Heart left ventricle (tissue), 16 donors: ENCODE results near the gene PEAK3. TPM values are rescaled to one million over a fixed set of nuclear protein-coding genes. Genes with fewer than 3 reads are reported as not detected.
A peak's percentile ranks its signal among the peaks of the same experiment; 100 is the strongest.

Source experiments
- ATAC-seq, 4 donors: fragments of 200-7000 bp; cut with Tn5 transposase; one replicate each; pipeline ENCODE4 v1.9.1; 2020 to 2022; ENCODE audit warnings: moderate library complexity in 4 of 4, mild to moderate bottlenecking in 3 of 4, moderate number of reproducible peaks in 1 of 4
- DNase-seq, 5 donors: peaks; one replicate each; pipeline ENCODE4 v3.0.0-alpha.2; 2020
- H3K27ac ChIP-seq, 12 donors: fragments of 200-600 bp; sonication (generic) in 4 of 12; one replicate each; pipeline versions ENCODE4 v1.5.0 to v1.8.0; 2016 to 2022; ENCODE audit warnings: mild to moderate bottlenecking in 2 of 12
- H3K27me3 ChIP-seq, 9 donors: fragments of 200-600 bp; sonication (generic) in 2 of 9; one replicate each; pipeline versions ENCODE4 v1.5.1 to v1.8.0; 2016 to 2022; ENCODE audit warnings: mild to moderate bottlenecking in 3 of 9
- H3K36me3 ChIP-seq, 9 donors: fragments of 200-600 bp; sonication (generic) in 2 of 9; one replicate each; pipeline versions ENCODE4 v1.5.0 to v1.8.0; 2018 to 2022; ENCODE audit warnings: mild to moderate bottlenecking in 2 of 9
- H3K4me1 ChIP-seq, 12 donors: fragments of 200-600 bp; sonication (generic) in 4 of 12; one replicate each; pipeline versions ENCODE4 v1.5.0 to v1.8.0; 2016 to 2022; ENCODE audit warnings: mild to moderate bottlenecking in 3 of 12
- H3K4me3 ChIP-seq, 12 donors: fragments of 200-600 bp; sonication (generic) in 4 of 12; one replicate each; pipeline versions ENCODE4 v1.5.0 to v1.8.0; 2017 to 2022; ENCODE audit warnings: mild to moderate bottlenecking in 9 of 12, moderate library complexity in 4 of 12
- H3K9me3 ChIP-seq, 12 donors: fragments of 200-600 bp; sonication (generic) in 4 of 12; one replicate each; pipeline versions ENCODE4 v1.5.0 to v1.8.0; 2016 to 2022; ENCODE audit warnings: mild to moderate bottlenecking in 1 of 12
- CTCF ChIP-seq, 12 donors: fragments of 200-600 bp; sonication (generic) in 4 of 12; IDR thresholded peaks; one replicate each; pipeline versions ENCODE4 v1.5.0 to v1.8.0; 2018 to 2022; ENCODE audit warnings: antibody characterized with exemption in 12 of 12, mild to moderate bottlenecking in 5 of 12
- POLR2A ChIP-seq, 2 donors: fragments of 450-650 bp; IDR thresholded peaks; one replicate each; pipeline ENCODE4 v1.6.1; 2017; ENCODE audit warnings: antibody characterized with exemption in 2 of 2, mild to moderate bottlenecking in 2 of 2, moderate library complexity in 2 of 2
- WGBS, 4 donors: extraction: QIAGEN DNeasy Blood & Tissue Kit in 2 of 4; methylation state at CpG; one replicate each; pipeline versions ENCODE4 v1.1.5 to v1.1.7; 2013 to 2018; 5-methylcytosine and 5-hydroxymethylcytosine counted together
- intact Hi-C, 10 donors: fragments of 100-400 bp; cut with DNase I; formaldehyde crosslinking; loops; one replicate each; pipeline versions ENCODE4 v1.11.1 to v1.14.2; 2022
- polyA plus RNA-seq, 2 donors: library from polyadenylated mRNA; stranded (reverse); fragments of 200-250 nt; gene quantifications; one replicate each; pipeline ENCODE4 v1.2.3, GENCODE V29; 2013
- total RNA-seq, 9 donors: library from RNA; depleted of rRNA in 2 of 9; stranded (reverse); fragments of >200 nt in 2 of 9; fragmentation: NEBNext Ultra II Directional in 3 of 9; extraction: Animal tissue kit (Norgen Biotek cat#: 25700) in 3 of 9; gene quantifications; one replicate each; pipeline versions ENCODE4 v1.1.0 to v1.2.4, GENCODE V29; 2016 to 2023
- donor health status: ischemic (EF 13 %, LVEDD 7.1; RV severe dilation, severe dysfunction).
- donor health status: healthy with polysubstance abuse.
- donor health status: DM: no; HTN: yes; CAD: no.
- donor health status: DM: no; HTN: no; CAD: no.
- donor health status: ischemic (EF 25% LVEDD 6.9; RV normal size, moderate dysfunction).
- donor health status: ischemic (EF 25% LVEDD 5.7; RV mildly dilated, moderate dysfunction).
- donor health status: healthy.
- donor health status: DM: yes; HTN: yes; CAD: no.
- donor health status: ischemic (EF 35%, LVEDD 5.7; RV mildly dilated, moderate dysfunction).
- donor health status: nonischemic (EF 11% LVEDD 7.7; RV severe dilation, severe dysfunction).
- donor health status: DM: yes; HTN: yes; CAD: no.
- donor health status: PGD.
- donor health status: ischemic (EF 29% LVEDD 5.4; RV normal size, mild dysfunction).
- donor health status: nonischemic (EF 23%, LVEDD 6.1; RV moderate dilation, normal function).

Gene PEAK3
- total and polyA plus RNA-seq, 11 donors = 0.11 to 1.6 (median 0.27) TPM

GRCh38 chr19:2249010-2249866, 32.7 kb downstream of the PEAK3 start, which contains the start of gene AMH:
AMH (plus strand) TSS chr19:2249323; CDS start chr19:2249333, 10 bp downstream.
- WGBS, 4 donors = 72 to 78% (median 76%) methylated on average over 15 to 27 of the region's 27 CpGs
- Histone ChIP-seq H3K27ac (no peak within 1 kb of the TSS), H3K4me3 (no peak within 1 kb of the TSS), H3K27me3 (peaks cover 33 to 53% (median 45%) of the 10 kb centered on the region in 9 donors), H3K36me3 (peaks cover 3 to 45% (median 35%) of the 10 kb centered on the region in 9 donors), H3K9me3 (no peaks in the 10 kb centered on the region), H3K4me1 (peaks cover 0 to 56% (median 36%) of the 10 kb centered on the region in 12 donors)
- peak in 1 of 4 donors; percentile 5 for ATAC-seq
- peak in 1 of 5 donors; percentile 57 for DNase-seq
- intact Hi-C loops = no loop called here
- TF ChIP-seq CTCF (IDR thresholded peaks at IDR 0.05) (no peak), POLR2A (IDR thresholded peaks at IDR 0.05) (no peak)

- 82 to 88% (median 85%) methylated on average over 13 to 21 of the region's 21 CpGs for WGBS, 4 donors
- Histone ChIP-seq H3K9me3 (no peaks in the 10 kb centered on the region), H3K4me1 (peaks cover 0 to 50% (median 33%) of the 10 kb centered on the region in 12 donors), H3K27ac (no peak overlapping the region), H3K4me3 (no peak overlapping the region), H3K27me3 (peaks cover 26 to 44% (median 37%) of the 10 kb centered on the region in 9 donors), H3K36me3 (peaks cover 4 to 53% (median 44%) of the 10 kb centered on the region in 9 donors)
- TF ChIP-seq CTCF (IDR thresholded peaks at IDR 0.05) (no peak), POLR2A (IDR thresholded peaks at IDR 0.05) (no peak)
- intact Hi-C loops = no loop called here
- ATAC-seq = no peak
- DNase-seq = peak in 1 of 5 donors; percentile 60
Measured at GRCh38 chr19:2248136-2249009, 33.6 kb downstream of the PEAK3 start.

GRCh38 chr19:2247433-2248101, 34.4 kb downstream of the PEAK3 start:
- peaks cover 4 to 57% (median 48%) of the 10 kb centered on the region in 9 donors for H3K36me3 ChIP-seq
- H3K9me3 ChIP-seq = no peaks in the 10 kb centered on the region
- 92 to 94% (median 93%) methylated on average over 21 to 28 of the region's 28 CpGs for WGBS, 4 donors
- no peak overlapping the region for H3K4me3 ChIP-seq
- intact Hi-C loops = no loop called here
- TF ChIP-seq POLR2A (IDR thresholded peaks at IDR 0.05) (no peak), CTCF (IDR thresholded peaks at IDR 0.05) (no peak)
- DNase-seq = peak in 1 of 5 donors; percentile 60
- peaks cover 18 to 36% (median 28%) of the 10 kb centered on the region in 9 donors for H3K27me3 ChIP-seq
- peaks cover 0 to 44% (median 30%) of the 10 kb centered on the region in 12 donors for H3K4me1 ChIP-seq
- no peak for ATAC-seq
- peak overlapping the region in 2 of 12 donors; percentile 18 to 34 for H3K27ac ChIP-seq
